SK-N-SH (cell line): ENCODE data around the gene ING1. TPM values are rescaled to one million over a fixed set of nuclear protein-coding genes. Genes with fewer than 3 reads are reported as not detected.

ENCODE experiments used
- CTCF ChIA-PET: fragments of 300-600, 350-600 bp; formaldehyde crosslinking; extraction: SDS; loops from one replicate; lab custom pipeline; 2021; lab: Yijun Ruan, JAX
- POLR2A ChIA-PET: fragments of 350-600 bp; sonication (Branson Sonifier 250); formaldehyde crosslinking; extraction: SDS; loops from one replicate; lab custom pipeline; 2020; ENCODE audit warnings: antibody characterized with exemption, inconsistent platforms; lab: Yijun Ruan, JAX
- DNase-seq: peaks from one replicate; pipeline ENCODE4 v3.0.0; 2012
- H2AFZ ChIP-seq: fragments of 200-600 bp; sonication (generic); 2 replicates; pipeline ENCODE4 v1.8.1; 2016; ENCODE audit warnings: antibody characterized with exemption, mild to moderate bottlenecking, low read depth
- H3F3A ChIP-seq: fragments of 200-600 bp; sonication (generic); replicated peaks from 2 replicates; pipeline ENCODE3; 2016; ENCODE audit warnings: antibody characterized with exemption, mild to moderate bottlenecking; ENCODE audit not compliant: insufficient read depth
- H3K27ac ChIP-seq, 2 experiments: fragments of 200-500 bp in 1 of 2; fragments of 200-600 bp in 1 of 2; sonication (Bioruptor generic) in 1 of 2; sonication (generic), shearing (Covaris generic) in 1 of 2; 2 replicates each; pipeline versions ENCODE4 v1.5.1 to v1.6.1; 2014 to 2016; ENCODE audit warnings: low read depth in 2 of 2, inconsistent platforms in 1 of 2, low read length in 1 of 2, mild to moderate bottlenecking in 1 of 2, mixed read lengths in 1 of 2
- H3K27me3 ChIP-seq: fragments of 200-600 bp; sonication (generic), shearing (Covaris generic); 2 replicates; pipeline ENCODE4 v1.6.1; 2016; ENCODE audit warnings: mixed run types; ENCODE audit not compliant: insufficient read depth
- H3K36me3 ChIP-seq, 2 experiments: fragments of 200-500 bp in 1 of 2; fragments of 200-600 bp in 1 of 2; sonication (Bioruptor generic) in 1 of 2; sonication (generic) in 1 of 2; replicated peaks in 1 of 2; 2 replicates each; pipeline versions ENCODE3 to v1.5.1; 2014 to 2016; ENCODE audit warnings: low read length in 1 of 2, mild to moderate bottlenecking in 1 of 2; ENCODE audit not compliant: insufficient read depth in 2 of 2, control insufficient read depth in 1 of 2
- H3K4me1 ChIP-seq, 2 experiments: fragments of 200-500 bp in 1 of 2; fragments of 200-600 bp in 1 of 2; sonication (Bioruptor generic) in 1 of 2; sonication (generic), shearing (Covaris generic) in 1 of 2; 2 replicates each; pipeline versions ENCODE4 v1.5.1 to v1.6.1; 2014 to 2016; ENCODE audit warnings: low read depth in 1 of 2, low read length in 1 of 2, mixed run types in 1 of 2; ENCODE audit not compliant: insufficient read depth in 2 of 2, control insufficient read depth in 1 of 2
- H3K4me2 ChIP-seq: fragments of 200-600 bp; sonication (generic), shearing (Covaris generic); 2 replicates; pipeline ENCODE4 v1.6.1; 2017; ENCODE audit warnings: mixed run types
- H3K4me3 ChIP-seq, 2 experiments: fragments of 200-500 bp in 1 of 2; fragments of 200-600 bp in 1 of 2; sonication (Bioruptor generic) in 1 of 2; sonication (generic), shearing (Covaris generic) in 1 of 2; 2 replicates each; pipeline versions ENCODE4 v1.5.1 to v1.8.1; 2014 to 2016; ENCODE audit warnings: low read depth in 2 of 2, inconsistent platforms in 1 of 2, low read length in 1 of 2, mild to moderate bottlenecking in 1 of 2, mixed read lengths in 1 of 2, moderate library complexity in 1 of 2
- H3K79me2 ChIP-seq: fragments of 200-600 bp; sonication (generic); 2 replicates; pipeline ENCODE4 v1.8.1; 2017; ENCODE audit warnings: mild to moderate bottlenecking; ENCODE audit not compliant: insufficient read depth
- H3K9ac ChIP-seq: fragments of 200-600 bp; sonication (generic); 2 replicates; pipeline ENCODE4 v1.6.1; 2017; ENCODE audit warnings: mixed run types
- H3K9me2 ChIP-seq: fragments of 200-600 bp; sonication (generic); 2 replicates; pipeline ENCODE4 v1.6.1; 2017; ENCODE audit warnings: mixed run types
- H3K9me3 ChIP-seq: fragments of 200-600 bp; sonication (generic); 2 replicates; pipeline ENCODE4 v1.6.1; 2017; ENCODE audit warnings: mixed run types, mild to moderate bottlenecking, moderate library complexity
- H4K20me1 ChIP-seq: fragments of 200-600 bp; sonication (generic); 2 replicates; pipeline ENCODE4 v1.6.1; 2017; ENCODE audit warnings: mild to moderate bottlenecking, mixed run types; ENCODE audit not compliant: insufficient read depth
- EP300 ChIP-seq, 2 experiments: IDR thresholded peaks; 2 replicates each; pipeline versions ENCODE4 v1.4.0 to v1.6.1; 2012; ENCODE audit warnings: borderline replicate concordance in 1 of 2, low read depth in 1 of 2, low read length in 1 of 2
- EZH2phosphoT487 ChIP-seq: fragments of 200-600 bp; sonication (generic); IDR thresholded peaks from 2 replicates; pipeline ENCODE4 v1.6.1; 2017; ENCODE audit warnings: low read depth, mixed run types, mild to moderate bottlenecking, antibody characterized with exemption, moderate library complexity, borderline replicate concordance
- FOSL2 ChIP-seq: IDR thresholded peaks from 2 replicates; pipeline ENCODE4 v1.4.0; 2012; ENCODE audit warnings: low read depth, mild to moderate bottlenecking, moderate library complexity, borderline replicate concordance
- FOXM1 ChIP-seq: IDR thresholded peaks from 2 replicates; pipeline ENCODE4 v1.4.0; 2012; ENCODE audit warnings: low read depth, mild to moderate bottlenecking
- GABPA ChIP-seq: IDR thresholded peaks from 2 replicates; pipeline ENCODE4 v1.4.0; 2012; ENCODE audit warnings: low read depth, mild to moderate bottlenecking
- GATA2 ChIP-seq: sonication (generic); formaldehyde crosslinking; IDR thresholded peaks from 2 replicates; pipeline ENCODE4 v1.5.0; 2020; ENCODE audit warnings: mild to moderate bottlenecking, missing genetic modification reagents
- JUND ChIP-seq: IDR thresholded peaks from 2 replicates; pipeline ENCODE4 v1.4.0; 2012
- MXI1 ChIP-seq: IDR thresholded peaks from 2 replicates; pipeline ENCODE4 v1.6.1; 2012; ENCODE audit warnings: mild to moderate bottlenecking, low read depth, low read length, improper control_type of control experiment
- RAD21 ChIP-seq: IDR thresholded peaks from 2 replicates; pipeline ENCODE4 v1.6.1; 2012; ENCODE audit warnings: mild to moderate bottlenecking, low read length
- SMC3 ChIP-seq: IDR thresholded peaks from 2 replicates; pipeline ENCODE4 v1.6.1; 2012; ENCODE audit warnings: low read depth, low read length, improper control_type of control experiment
- TCF12 ChIP-seq: IDR thresholded peaks from 2 replicates; pipeline ENCODE4 v1.4.0; 2012
- TEAD4 ChIP-seq: IDR thresholded peaks from 2 replicates; pipeline ENCODE4 v1.4.0; 2012; ENCODE audit warnings: mild to moderate bottlenecking, borderline replicate concordance; ENCODE audit not compliant: insufficient read depth
- WGBS: methylation state at CpG from one replicate; pipeline ENCODE4 v1.1.6; 2017; ENCODE audit warnings: low lambda C conversion rate; 5-methylcytosine and 5-hydroxymethylcytosine counted together
- polyA plus RNA-seq, 3 experiments: library from polyadenylated mRNA; depleted of rRNA; stranded (reverse); fragments of >200 nt; gene quantifications; 2 replicates each; pipeline ENCODE4 v1.2.3, GENCODE V29; 2012
- TF ChIP-seq, protein P1 (sequence below): IDR thresholded peaks from 2 replicates; pipeline ENCODE4 v1.4.0; 2012; ENCODE audit warnings: low read depth, borderline replicate concordance
- TF ChIP-seq, protein P2 (sequence below): fragments of 150-350 bp; IDR thresholded peaks from 2 replicates; pipeline ENCODE4 v1.6.1; 2017; ENCODE audit warnings: antibody characterized with exemption, low read length, low read depth, borderline replicate concordance
- TF ChIP-seq, protein P3 (sequence below): IDR thresholded peaks from 2 replicates; pipeline ENCODE4; 2012
- TF ChIP-seq, protein P4 (sequence below): IDR thresholded peaks from 2 replicates; pipeline ENCODE4 v1.6.1; 2012; ENCODE audit warnings: mild to moderate bottlenecking, low read depth, low read length, moderate library complexity
- TF ChIP-seq, protein P5 (sequence below): IDR thresholded peaks from 2 replicates; pipeline ENCODE4 v1.4.0; 2012; ENCODE audit warnings: low read depth, borderline replicate concordance
- TF ChIP-seq, protein P6 (sequence below): IDR thresholded peaks from 2 replicates; pipeline ENCODE4 v1.4.0; 2012; ENCODE audit warnings: low read depth

ING1 gene
- polyA plus RNA-seq, 1 of the 3 experiments (the other 2 are of a cell fraction) = 25.4 TPM

DNA sequence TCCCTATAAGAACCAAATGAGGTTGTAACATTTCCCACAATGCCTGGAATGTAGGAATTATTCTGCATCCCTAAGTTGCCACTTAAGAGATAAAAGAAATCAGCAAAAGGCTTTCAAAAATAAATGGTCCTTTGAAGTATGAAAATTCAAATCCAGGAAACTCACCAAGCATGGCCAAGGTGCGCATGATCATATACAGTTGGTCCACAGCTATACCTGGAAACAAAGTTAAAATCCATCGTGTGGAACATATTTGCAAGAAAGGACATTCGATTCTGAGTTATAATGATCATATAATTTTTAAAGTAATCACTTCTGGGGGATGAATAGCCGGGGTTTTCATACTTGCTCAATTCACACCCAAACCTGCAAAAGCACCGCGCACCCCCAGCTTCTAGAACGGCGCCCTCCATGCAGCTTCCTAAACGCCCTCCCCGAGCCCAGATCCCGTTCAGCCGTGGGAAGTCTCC lies 8.1 kb upstream of the ING1 start:
- ChIA-PET CTCF (interaction anchor here (1.1 kb wide), 1 partner anchor 22 kb away, joined by 4 read pairs; no protein-coding TSS in a partner anchor), POLR2A (interaction anchor here (0.6 to 1.5 kb wide), 2 partner anchors 10 to 349 kb away, joined by 3 to 4 read pairs; no protein-coding TSS in a partner anchor)
- H3K9me3 ChIP-seq = no peaks in the 10 kb centered on the region
- H4K20me1 ChIP-seq = no peaks in the 10 kb centered on the region
- H3F3A ChIP-seq = peaks cover 14% of the 10 kb centered on the region
- DNase-seq = no peak
- peaks cover 53% of the 10 kb centered on the region for H3K79me2 ChIP-seq
- H3K27me3 ChIP-seq = no peaks in the 10 kb centered on the region
- H3K4me3 ChIP-seq = peak overlapping the region; percentile 78 to 88
- H3K9ac ChIP-seq = peak overlapping the region; percentile 83
- H3K4me1 ChIP-seq = peaks cover 4 to 26% of the 10 kb centered on the region in 2 experiments; a peak in 3 of 4 replicates
- TF ChIP-seq FOSL2 = no peak
- TF ChIP-seq TEAD4 = no peak
- TF ChIP-seq, protein P1, sequence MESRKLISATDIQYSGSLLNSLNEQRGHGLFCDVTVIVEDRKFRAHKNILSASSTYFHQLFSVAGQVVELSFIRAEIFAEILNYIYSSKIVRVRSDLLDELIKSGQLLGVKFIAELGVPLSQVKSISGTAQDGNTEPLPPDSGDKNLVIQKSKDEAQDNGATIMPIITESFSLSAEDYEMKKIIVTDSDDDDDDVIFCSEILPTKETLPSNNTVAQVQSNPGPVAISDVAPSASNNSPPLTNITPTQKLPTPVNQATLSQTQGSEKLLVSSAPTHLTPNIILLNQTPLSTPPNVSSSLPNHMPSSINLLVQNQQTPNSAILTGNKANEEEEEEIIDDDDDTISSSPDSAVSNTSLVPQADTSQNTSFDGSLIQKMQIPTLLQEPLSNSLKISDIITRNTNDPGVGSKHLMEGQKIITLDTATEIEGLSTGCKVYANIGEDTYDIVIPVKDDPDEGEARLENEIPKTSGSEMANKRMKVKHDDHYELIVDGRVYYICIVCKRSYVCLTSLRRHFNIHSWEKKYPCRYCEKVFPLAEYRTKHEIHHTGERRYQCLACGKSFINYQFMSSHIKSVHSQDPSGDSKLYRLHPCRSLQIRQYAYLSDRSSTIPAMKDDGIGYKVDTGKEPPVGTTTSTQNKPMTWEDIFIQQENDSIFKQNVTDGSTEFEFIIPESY = no peak
- TF ChIP-seq, protein P2, sequence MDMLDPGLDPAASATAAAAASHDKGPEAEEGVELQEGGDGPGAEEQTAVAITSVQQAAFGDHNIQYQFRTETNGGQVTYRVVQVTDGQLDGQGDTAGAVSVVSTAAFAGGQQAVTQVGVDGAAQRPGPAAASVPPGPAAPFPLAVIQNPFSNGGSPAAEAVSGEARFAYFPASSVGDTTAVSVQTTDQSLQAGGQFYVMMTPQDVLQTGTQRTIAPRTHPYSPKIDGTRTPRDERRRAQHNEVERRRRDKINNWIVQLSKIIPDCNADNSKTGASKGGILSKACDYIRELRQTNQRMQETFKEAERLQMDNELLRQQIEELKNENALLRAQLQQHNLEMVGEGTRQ = no peak
- TF ChIP-seq, protein P3, sequence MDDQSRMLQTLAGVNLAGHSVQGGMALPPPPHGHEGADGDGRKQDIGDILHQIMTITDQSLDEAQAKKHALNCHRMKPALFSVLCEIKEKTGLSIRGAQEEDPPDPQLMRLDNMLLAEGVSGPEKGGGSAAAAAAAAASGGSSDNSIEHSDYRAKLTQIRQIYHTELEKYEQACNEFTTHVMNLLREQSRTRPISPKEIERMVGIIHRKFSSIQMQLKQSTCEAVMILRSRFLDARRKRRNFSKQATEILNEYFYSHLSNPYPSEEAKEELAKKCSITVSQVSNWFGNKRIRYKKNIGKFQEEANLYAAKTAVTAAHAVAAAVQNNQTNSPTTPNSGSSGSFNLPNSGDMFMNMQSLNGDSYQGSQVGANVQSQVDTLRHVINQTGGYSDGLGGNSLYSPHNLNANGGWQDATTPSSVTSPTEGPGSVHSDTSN = no peak
- TF ChIP-seq GATA2 = no peak
- TF ChIP-seq EZH2phosphoT487 = no peak
- TF ChIP-seq GABPA = no peak
- TF ChIP-seq, protein P4, sequence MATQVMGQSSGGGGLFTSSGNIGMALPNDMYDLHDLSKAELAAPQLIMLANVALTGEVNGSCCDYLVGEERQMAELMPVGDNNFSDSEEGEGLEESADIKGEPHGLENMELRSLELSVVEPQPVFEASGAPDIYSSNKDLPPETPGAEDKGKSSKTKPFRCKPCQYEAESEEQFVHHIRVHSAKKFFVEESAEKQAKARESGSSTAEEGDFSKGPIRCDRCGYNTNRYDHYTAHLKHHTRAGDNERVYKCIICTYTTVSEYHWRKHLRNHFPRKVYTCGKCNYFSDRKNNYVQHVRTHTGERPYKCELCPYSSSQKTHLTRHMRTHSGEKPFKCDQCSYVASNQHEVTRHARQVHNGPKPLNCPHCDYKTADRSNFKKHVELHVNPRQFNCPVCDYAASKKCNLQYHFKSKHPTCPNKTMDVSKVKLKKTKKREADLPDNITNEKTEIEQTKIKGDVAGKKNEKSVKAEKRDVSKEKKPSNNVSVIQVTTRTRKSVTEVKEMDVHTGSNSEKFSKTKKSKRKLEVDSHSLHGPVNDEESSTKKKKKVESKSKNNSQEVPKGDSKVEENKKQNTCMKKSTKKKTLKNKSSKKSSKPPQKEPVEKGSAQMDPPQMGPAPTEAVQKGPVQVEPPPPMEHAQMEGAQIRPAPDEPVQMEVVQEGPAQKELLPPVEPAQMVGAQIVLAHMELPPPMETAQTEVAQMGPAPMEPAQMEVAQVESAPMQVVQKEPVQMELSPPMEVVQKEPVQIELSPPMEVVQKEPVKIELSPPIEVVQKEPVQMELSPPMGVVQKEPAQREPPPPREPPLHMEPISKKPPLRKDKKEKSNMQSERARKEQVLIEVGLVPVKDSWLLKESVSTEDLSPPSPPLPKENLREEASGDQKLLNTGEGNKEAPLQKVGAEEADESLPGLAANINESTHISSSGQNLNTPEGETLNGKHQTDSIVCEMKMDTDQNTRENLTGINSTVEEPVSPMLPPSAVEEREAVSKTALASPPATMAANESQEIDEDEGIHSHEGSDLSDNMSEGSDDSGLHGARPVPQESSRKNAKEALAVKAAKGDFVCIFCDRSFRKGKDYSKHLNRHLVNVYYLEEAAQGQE = no peak
- TF ChIP-seq MXI1 = no peak
- TF ChIP-seq, protein P5, sequence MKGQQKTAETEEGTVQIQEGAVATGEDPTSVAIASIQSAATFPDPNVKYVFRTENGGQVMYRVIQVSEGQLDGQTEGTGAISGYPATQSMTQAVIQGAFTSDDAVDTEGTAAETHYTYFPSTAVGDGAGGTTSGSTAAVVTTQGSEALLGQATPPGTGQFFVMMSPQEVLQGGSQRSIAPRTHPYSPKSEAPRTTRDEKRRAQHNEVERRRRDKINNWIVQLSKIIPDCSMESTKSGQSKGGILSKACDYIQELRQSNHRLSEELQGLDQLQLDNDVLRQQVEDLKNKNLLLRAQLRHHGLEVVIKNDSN = no peak
- no peak for TF ChIP-seq JUND
- no peak for TF ChIP-seq EP300 (IDR thresholded peaks at IDR 0.05; ENCODE audit: borderline replicate concordance in 1 of 2, low read depth in 1 of 2, low read length in 1 of 2)
- TF ChIP-seq FOXM1 = no peak
- no peak for TF ChIP-seq SMC3
- TF ChIP-seq, protein P6, sequence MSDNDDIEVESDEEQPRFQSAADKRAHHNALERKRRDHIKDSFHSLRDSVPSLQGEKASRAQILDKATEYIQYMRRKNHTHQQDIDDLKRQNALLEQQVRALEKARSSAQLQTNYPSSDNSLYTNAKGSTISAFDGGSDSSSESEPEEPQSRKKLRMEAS = no peak
- TF ChIP-seq TCF12 = no peak
- TF ChIP-seq RAD21 = no peak
- 24% methylated on average over 4 of the region's 12 CpGs for WGBS
- H3K36me3 ChIP-seq = peaks cover 17 to 22% of the 10 kb centered on the region in 2 experiments
- H2AFZ ChIP-seq = peak overlapping the region; percentile 71
- H3K27ac ChIP-seq = peak overlapping the region; percentile 61 to 77
- no peaks in the 10 kb centered on the region for H3K9me2 ChIP-seq
- H3K4me2 ChIP-seq = peak overlapping the region; percentile 87
